Measurements from ENCODE around the gene MYOM1.

Gene MYOM1

GRCh38 chr18:3095921-3096320 lies 123.8 kb downstream of the MYOM1 start:
- no peak overlapping the region for H3K4me2 ChIP-seq (ENCODE audit: low read length)
- H3K27ac ChIP-seq (ENCODE audit: low read length), result no peak overlapping the region
- H2AFZ ChIP-seq (ENCODE audit: low read depth, low read length), result no peak overlapping the region
- H3K9me3 ChIP-seq (ENCODE audit: insufficient read depth, low read length), result no peaks in the 10 kb centered on the region
- no peaks in the 10 kb centered on the region for H3K4me1 ChIP-seq (ENCODE audit: low read length)
- no peak overlapping the region for H3K4me3 ChIP-seq (ENCODE audit: low read length)
- TF ChIP-seq EZH2phosphoT487 (IDR thresholded peaks at IDR 0.05; ENCODE audit: low read depth) (no peak), CTCF (IDR thresholded peaks at IDR 0.05; ENCODE audit: low read depth, low read length) (no peak)
- H3K27me3 ChIP-seq (ENCODE audit: low read depth, low read length), result 0 out of 2 replicates have a peak, but pooled peaks cover 3% of the 10 kb centered on the region
- no peaks in the 10 kb centered on the region for H3K79me2 ChIP-seq (ENCODE audit: low read length)
- no peaks in the 10 kb centered on the region for H4K20me1 ChIP-seq (ENCODE audit: insufficient read depth, low read length)
- no peaks in the 10 kb centered on the region for H3K36me3 ChIP-seq (replicated peaks; ENCODE audit: low read depth, low read length)
- H3K9ac ChIP-seq (ENCODE audit: low read length), result no peak overlapping the region

GRCh38 chr18:3094338-3094684 lies 125.5 kb downstream of the MYOM1 start:
- no peaks in the 10 kb centered on the region for H4K20me1 ChIP-seq (ENCODE audit: insufficient read depth, low read length)
- H3K79me2 ChIP-seq (ENCODE audit: low read length), result no peaks in the 10 kb centered on the region
- no peak overlapping the region for H3K4me3 ChIP-seq (ENCODE audit: low read length)
- TF ChIP-seq CTCF (IDR thresholded peaks at IDR 0.05; ENCODE audit: low read depth, low read length), result no peak
- no peak for TF ChIP-seq EZH2phosphoT487 (IDR thresholded peaks at IDR 0.05; ENCODE audit: low read depth)
- H3K27ac ChIP-seq (ENCODE audit: low read length), result no peak overlapping the region
- no peaks in the 10 kb centered on the region for H3K4me1 ChIP-seq (ENCODE audit: low read length)
- no peak overlapping the region for H2AFZ ChIP-seq (ENCODE audit: low read depth, low read length)
- H3K27me3 ChIP-seq (ENCODE audit: low read depth, low read length), result no peaks in the 10 kb centered on the region
- H3K36me3 ChIP-seq (replicated peaks; ENCODE audit: low read depth, low read length), result no peaks in the 10 kb centered on the region
- no peak overlapping the region for H3K4me2 ChIP-seq (ENCODE audit: low read length)
- no peak overlapping the region for H3K9ac ChIP-seq (ENCODE audit: low read length)
- H3K9me3 ChIP-seq (ENCODE audit: insufficient read depth, low read length), result no peaks in the 10 kb centered on the region

GRCh38 chr18:3093624-3094337 lies 126.0 kb downstream of the MYOM1 start:
- Histone ChIP-seq H3K27ac (ENCODE audit: low read length) (no peak overlapping the region), H3K4me1 (ENCODE audit: low read length) (no peaks in the 10 kb centered on the region), H3K9me3 (ENCODE audit: insufficient read depth, low read length) (no peaks in the 10 kb centered on the region), H3K4me3 (ENCODE audit: low read length) (no peak overlapping the region), H3K9ac (ENCODE audit: low read length) (no peak overlapping the region), H3K79me2 (ENCODE audit: low read length) (no peaks in the 10 kb centered on the region), H4K20me1 (ENCODE audit: insufficient read depth, low read length) (no peaks in the 10 kb centered on the region), H3K27me3 (ENCODE audit: low read depth, low read length) (no peaks in the 10 kb centered on the region), H3K4me2 (ENCODE audit: low read length) (no peak overlapping the region), H2AFZ (ENCODE audit: low read depth, low read length) (no peak overlapping the region), H3K36me3 (replicated peaks; ENCODE audit: low read depth, low read length) (no peaks in the 10 kb centered on the region)
- TF ChIP-seq CTCF (IDR thresholded peaks at IDR 0.05; ENCODE audit: low read depth, low read length) (no peak), EZH2phosphoT487 (IDR thresholded peaks at IDR 0.05; ENCODE audit: low read depth) (no peak)

- H3K27ac ChIP-seq (ENCODE audit: low read length), result no peak overlapping the region
- no peak overlapping the region for H2AFZ ChIP-seq (ENCODE audit: low read depth, low read length)
These were observed 127.0 kb downstream of the MYOM1 start for GRCh38 chr18:3092727-3093126.

More at GRCh38 chr18:3092727-3093126, 127.0 kb downstream of the MYOM1 start:
- TF ChIP-seq EZH2phosphoT487 (IDR thresholded peaks at IDR 0.05; ENCODE audit: low read depth) (no peak), CTCF (IDR thresholded peaks at IDR 0.05; ENCODE audit: low read depth, low read length) (no peak)
- no peaks in the 10 kb centered on the region for H3K9me3 ChIP-seq (ENCODE audit: insufficient read depth, low read length)
- H3K9ac ChIP-seq (ENCODE audit: low read length), result no peak overlapping the region
- no peaks in the 10 kb centered on the region for H4K20me1 ChIP-seq (ENCODE audit: insufficient read depth, low read length)
- no peak overlapping the region for H3K4me3 ChIP-seq (ENCODE audit: low read length)
- no peak overlapping the region for H3K4me2 ChIP-seq (ENCODE audit: low read length)
- H3K4me1 ChIP-seq (ENCODE audit: low read length), result no peaks in the 10 kb centered on the region
- H3K36me3 ChIP-seq (replicated peaks; ENCODE audit: low read depth, low read length), result no peaks in the 10 kb centered on the region
- no peaks in the 10 kb centered on the region for H3K27me3 ChIP-seq (ENCODE audit: low read depth, low read length)
- no peaks in the 10 kb centered on the region for H3K79me2 ChIP-seq (ENCODE audit: low read length)

All from OCI-LY3 (cell line).